Muscle layer of duodenum (tissue), 2 donors: ENCODE measurements around the gene CUL7.

Source experiments
- H3K27ac ChIP-seq: one replicate; pipeline ENCODE4 v1.7.0; 2013; ENCODE audit warnings: mild to moderate bottlenecking, low read length
- H3K27me3 ChIP-seq: one replicate; pipeline ENCODE4 v1.7.0; 2013; ENCODE audit warnings: low read depth, mild to moderate bottlenecking, control low read depth, low read length
- H3K36me3 ChIP-seq, 2 donors: one replicate each; pipeline ENCODE4 v1.7.0; 2013; ENCODE audit warnings: low read length in 2 of 2, control low read depth in 1 of 2, mild to moderate bottlenecking in 1 of 2; ENCODE audit not compliant: insufficient read depth in 2 of 2, control insufficient read depth in 1 of 2
- H3K4me1 ChIP-seq, 2 donors: one replicate each; pipeline ENCODE4 v1.7.0; 2013; ENCODE audit warnings: low read length in 2 of 2, mild to moderate bottlenecking in 2 of 2, control low read depth in 1 of 2, moderate library complexity in 1 of 2; ENCODE audit not compliant: insufficient read depth in 2 of 2, control insufficient read depth in 1 of 2
- H3K4me3 ChIP-seq, 2 donors: one replicate each; pipeline ENCODE4 v1.7.0; 2013; ENCODE audit warnings: low read length in 2 of 2, low read depth in 1 of 2, mild to moderate bottlenecking in 1 of 2
- H3K9me3 ChIP-seq, 2 donors: one replicate each; pipeline ENCODE4 v1.7.0; 2013; ENCODE audit warnings: low read length in 2 of 2, control low read depth in 1 of 2, mild to moderate bottlenecking in 1 of 2; ENCODE audit not compliant: control insufficient read depth in 1 of 2
- donor health status: healthy.

Gene CUL7

GRCh38 chr6:43076464-43077332 is 23.0 kb upstream of the CUL7 start:
- no peak overlapping the region for H3K27ac ChIP-seq
- H3K4me3 ChIP-seq = peak overlapping the region; percentile 57 to 73
- H3K36me3 ChIP-seq = peaks cover 0 to 30% of the 10 kb centered on the region in 2 donors
- peaks cover 9% of the 10 kb centered on the region for H3K27me3 ChIP-seq
- peaks cover 0 to 16% of the 10 kb centered on the region in 2 donors for H3K4me1 ChIP-seq
- no peaks in the 10 kb centered on the region for H3K9me3 ChIP-seq

DNA sequence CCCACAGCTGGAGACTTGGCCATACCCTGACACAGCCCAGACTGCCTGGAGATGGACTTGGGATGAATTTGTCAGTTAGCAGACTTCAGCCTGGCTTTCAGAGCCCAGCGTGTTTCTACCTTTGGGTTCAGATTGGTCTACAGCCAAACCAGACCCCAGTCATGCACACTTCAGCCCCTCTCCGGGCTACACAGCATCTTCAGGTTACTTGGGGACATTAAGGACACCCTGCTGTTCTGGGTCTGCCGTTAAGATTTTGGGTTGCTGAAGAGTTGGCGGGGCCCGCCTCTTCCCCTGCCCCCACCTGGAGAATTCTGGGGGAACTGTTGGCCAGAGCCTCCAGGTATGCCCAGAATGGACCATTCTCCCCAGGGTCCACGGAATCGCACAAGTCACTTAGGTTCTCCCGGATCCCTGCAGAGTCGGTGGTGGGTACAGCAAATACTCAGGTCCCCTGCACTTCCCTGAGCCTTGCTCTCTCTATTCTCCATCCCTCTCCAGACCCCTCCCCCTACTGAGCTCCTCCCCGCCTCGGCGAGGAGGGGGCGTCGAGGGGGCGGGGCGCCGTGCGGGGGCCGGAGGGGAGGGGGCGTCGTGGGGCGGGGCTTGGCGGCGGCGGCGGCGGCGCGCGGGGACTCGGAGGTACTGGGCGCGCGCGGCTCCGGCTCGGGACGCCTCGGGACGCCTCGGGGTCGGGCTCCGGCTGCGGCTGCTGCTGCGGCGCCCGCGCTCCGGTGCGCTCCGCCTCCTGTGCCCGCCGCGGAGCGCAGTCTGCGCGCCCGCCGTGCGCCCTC is 22.2 kb upstream of the CUL7 start, which contains the start of gene PTK7:
TSS of gene PTK7 (plus strand) at position 645 of the 794 bp plus-strand sequence. CDS start 175 bp downstream, outside the sequence.
- Histone ChIP-seq H3K4me1 (peaks cover 0 to 16% of the 10 kb centered on the region in 2 donors), H3K4me3 (peak within 1 kb of the TSS; percentile 57 to 73), H3K9me3 (no peaks in the 10 kb centered on the region), H3K36me3 (peaks cover 0 to 38% of the 10 kb centered on the region in 2 donors), H3K27me3 (peaks cover 9% of the 10 kb centered on the region), H3K27ac (no peak within 1 kb of the TSS)

GRCh38 chr6:43074847-43075669 is 21.4 kb upstream of the CUL7 start:
- H3K36me3 ChIP-seq = peaks cover 4 to 46% of the 10 kb centered on the region in 2 donors

GRCh38 chr6:43070028-43070632 is 16.5 kb upstream of the CUL7 start:
- Histone ChIP-seq H3K27ac (no peak overlapping the region), H3K4me1 (no peaks in the 10 kb centered on the region), H3K4me3 (no peak overlapping the region), H3K9me3 (no peaks in the 10 kb centered on the region), H3K36me3 (peaks cover 16 to 67% of the 10 kb centered on the region in 2 donors), H3K27me3 (no peaks in the 10 kb centered on the region)

More at GRCh38 chr6:43074847-43075669, 21.4 kb upstream of the CUL7 start:
- Histone ChIP-seq H3K9me3 (no peaks in the 10 kb centered on the region), H3K27ac (no peak overlapping the region), H3K27me3 (peaks cover 9% of the 10 kb centered on the region), H3K4me1 (peaks cover 0 to 16% of the 10 kb centered on the region in 2 donors), H3K4me3 (no peak overlapping the region)

- no peak overlapping the region for H3K4me3 ChIP-seq
- H3K4me1 ChIP-seq = peaks cover 9 to 27% of the 10 kb centered on the region in 2 donors
- H3K27me3 ChIP-seq = no peaks in the 10 kb centered on the region
- H3K9me3 ChIP-seq = no peaks in the 10 kb centered on the region
- no peak overlapping the region for H3K27ac ChIP-seq
- peaks cover 12 to 36% of the 10 kb centered on the region in 2 donors for H3K36me3 ChIP-seq
Measured at GRCh38 chr6:43062818-43063217, 9.2 kb upstream of the CUL7 start.

DNA sequence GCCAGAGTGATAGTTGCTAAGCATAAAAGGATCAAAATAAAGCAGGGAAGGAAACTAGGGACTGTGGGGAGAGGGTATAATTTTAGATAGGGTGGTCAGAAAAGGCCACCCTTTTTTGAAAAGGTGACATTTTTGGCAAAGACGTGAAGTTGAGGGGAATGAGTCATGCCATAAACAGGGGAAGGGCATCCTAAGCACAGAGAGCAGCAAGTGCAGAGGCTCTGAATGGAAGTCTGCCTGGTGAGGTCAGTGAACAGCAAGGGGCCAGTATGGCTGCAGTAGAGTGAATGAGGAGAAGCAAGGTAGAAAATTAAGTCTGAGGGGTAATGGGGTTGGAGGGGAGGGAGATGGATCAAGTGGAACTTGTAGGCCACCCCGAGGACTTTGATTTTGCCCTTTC is 8.2 kb upstream of the CUL7 start:
- Histone ChIP-seq H3K4me3 (no peak overlapping the region), H3K4me1 (peaks cover 9 to 27% of the 10 kb centered on the region in 2 donors), H3K36me3 (peaks cover 12 to 32% of the 10 kb centered on the region in 2 donors), H3K27ac (no peak overlapping the region), H3K27me3 (no peaks in the 10 kb centered on the region), H3K9me3 (no peaks in the 10 kb centered on the region)

- H3K27ac ChIP-seq = peak overlapping the region; percentile 92
- peak overlapping the region; percentile 80 to 98 for H3K4me3 ChIP-seq
- no peaks in the 10 kb centered on the region for H3K9me3 ChIP-seq
- H3K27me3 ChIP-seq = no peaks in the 10 kb centered on the region
- H3K36me3 ChIP-seq = peaks cover 10 to 29% of the 10 kb centered on the region in 2 donors
- peaks cover 9 to 27% of the 10 kb centered on the region in 2 donors for H3K4me1 ChIP-seq
Measured at GRCh38 chr6:43060755-43061633, 7.3 kb upstream of the CUL7 start.

GRCh38 chr6:43060034-43060754 is 6.5 kb upstream of the CUL7 start:
- Histone ChIP-seq H3K27ac (peak overlapping the region; percentile 92), H3K4me1 (peaks cover 9 to 27% of the 10 kb centered on the region in 2 donors), H3K9me3 (no peaks in the 10 kb centered on the region), H3K36me3 (peaks cover 10 to 28% of the 10 kb centered on the region in 2 donors), H3K4me3 (peak overlapping the region; percentile 80 to 98), H3K27me3 (no peaks in the 10 kb centered on the region)

DNA sequence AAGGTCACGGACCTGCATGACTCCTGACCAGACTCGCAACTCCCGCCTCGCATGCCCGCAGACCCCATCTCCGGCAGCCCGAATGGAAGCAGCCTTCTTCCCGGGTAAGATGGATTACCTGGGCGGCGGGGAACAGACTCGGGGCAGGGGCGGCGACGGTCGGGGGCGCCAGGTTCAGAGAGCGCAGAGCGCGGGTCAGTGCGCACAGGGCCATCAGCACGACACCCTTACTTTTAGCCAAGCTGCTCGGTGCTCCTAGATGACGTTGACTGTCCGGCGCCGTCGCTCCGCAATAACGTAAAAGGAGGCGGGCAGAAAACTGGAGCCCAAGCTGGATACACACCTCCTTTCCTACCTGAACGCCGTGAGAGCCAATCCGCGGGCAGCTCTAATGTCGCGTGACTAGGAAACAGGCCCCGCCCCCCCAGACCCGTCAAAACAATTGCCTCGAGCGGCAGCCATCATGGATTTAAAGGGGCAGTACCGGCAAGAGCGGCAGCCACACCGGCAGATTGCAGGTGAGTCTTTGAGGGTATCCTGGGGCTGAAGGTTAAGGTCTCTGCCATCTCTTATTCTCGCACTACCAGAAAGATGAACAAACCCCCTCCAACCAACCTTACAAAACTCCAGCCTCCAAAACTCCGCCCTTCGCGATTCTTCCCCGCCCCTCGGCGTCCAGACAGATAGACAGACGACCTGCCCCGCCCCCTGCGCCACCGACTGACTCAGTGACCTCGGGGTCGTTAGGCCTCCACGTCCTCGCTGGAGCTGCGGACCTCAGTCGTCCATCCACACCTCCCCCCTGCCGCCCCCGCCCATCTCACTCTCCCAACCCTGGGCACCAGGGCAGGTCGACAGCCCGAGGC is 5.8 kb upstream of the CUL7 start, which contains the start of the genes KLC4 and MRPL2:
TSS of gene KLC4 (plus strand) at position 464 of the 866 bp plus-strand sequence. CDS start 1,705 bp downstream, outside the sequence.
TSS of gene MRPL2 (minus strand) at position 267 of the 866 bp plus-strand sequence. CDS start at position 214, 53 bp downstream.
- H3K27ac ChIP-seq = peak within 1 kb of the TSS; percentile 92
- peaks cover 10 to 23% of the 10 kb centered on the region in 2 donors for H3K36me3 ChIP-seq
- H3K4me3 ChIP-seq = peak within 1 kb of the TSS; percentile 80 to 98
- no peaks in the 10 kb centered on the region for H3K9me3 ChIP-seq
- H3K27me3 ChIP-seq = no peaks in the 10 kb centered on the region
- H3K4me1 ChIP-seq = peaks cover 9 to 30% of the 10 kb centered on the region in 2 donors
